ENCODE results near the gene TRAF1.

Gene TRAF1

DNA sequence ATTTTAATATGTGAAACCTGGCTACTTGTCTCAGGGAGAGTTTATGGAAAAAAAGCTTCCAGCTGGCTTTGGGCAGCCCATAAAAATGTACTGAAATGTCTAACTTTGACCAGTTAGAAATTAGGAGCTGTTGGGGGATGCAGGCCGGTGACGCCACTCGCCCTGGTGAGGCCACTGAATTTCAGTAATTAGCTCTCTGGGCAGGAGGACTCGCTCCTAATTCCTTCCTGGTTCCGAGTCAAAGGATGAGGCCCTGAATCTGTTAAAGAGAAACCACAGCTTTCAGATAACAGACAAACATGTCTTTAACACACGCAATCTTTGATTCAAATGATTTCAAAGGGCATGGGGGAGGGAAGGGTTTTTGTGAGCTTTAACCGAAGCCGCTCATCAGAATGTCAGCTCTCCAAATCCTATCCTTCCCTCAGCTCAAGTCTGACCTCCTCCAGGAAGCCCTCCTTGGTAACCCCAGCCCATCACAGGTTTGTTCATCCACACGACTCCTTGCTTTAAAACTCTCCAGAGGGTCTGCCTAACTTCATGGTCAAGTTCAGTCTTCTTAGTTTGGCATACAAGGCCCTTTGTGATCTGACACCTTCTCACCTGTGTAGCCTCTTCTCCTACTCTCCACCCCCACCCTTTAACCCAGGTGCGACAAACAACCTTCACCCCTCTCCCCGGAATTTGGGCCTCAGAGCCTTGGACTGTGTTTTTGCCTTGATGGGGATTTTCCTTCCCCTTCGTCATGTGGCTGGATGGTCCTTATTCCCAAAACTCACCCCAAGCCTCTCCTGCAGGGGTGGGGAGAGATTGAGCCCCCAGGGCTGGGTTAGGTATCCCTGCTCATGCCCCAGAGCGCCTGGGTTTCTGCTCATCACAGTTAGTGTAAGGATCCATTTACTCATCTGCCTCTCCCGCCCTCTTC is 36.0 kb downstream of the TRAF1 start:
- H3K4me3 ChIP-seq (ENCODE audit: low read depth, low read length) = no peak overlapping the region
- TF ChIP-seq, protein P1, sequence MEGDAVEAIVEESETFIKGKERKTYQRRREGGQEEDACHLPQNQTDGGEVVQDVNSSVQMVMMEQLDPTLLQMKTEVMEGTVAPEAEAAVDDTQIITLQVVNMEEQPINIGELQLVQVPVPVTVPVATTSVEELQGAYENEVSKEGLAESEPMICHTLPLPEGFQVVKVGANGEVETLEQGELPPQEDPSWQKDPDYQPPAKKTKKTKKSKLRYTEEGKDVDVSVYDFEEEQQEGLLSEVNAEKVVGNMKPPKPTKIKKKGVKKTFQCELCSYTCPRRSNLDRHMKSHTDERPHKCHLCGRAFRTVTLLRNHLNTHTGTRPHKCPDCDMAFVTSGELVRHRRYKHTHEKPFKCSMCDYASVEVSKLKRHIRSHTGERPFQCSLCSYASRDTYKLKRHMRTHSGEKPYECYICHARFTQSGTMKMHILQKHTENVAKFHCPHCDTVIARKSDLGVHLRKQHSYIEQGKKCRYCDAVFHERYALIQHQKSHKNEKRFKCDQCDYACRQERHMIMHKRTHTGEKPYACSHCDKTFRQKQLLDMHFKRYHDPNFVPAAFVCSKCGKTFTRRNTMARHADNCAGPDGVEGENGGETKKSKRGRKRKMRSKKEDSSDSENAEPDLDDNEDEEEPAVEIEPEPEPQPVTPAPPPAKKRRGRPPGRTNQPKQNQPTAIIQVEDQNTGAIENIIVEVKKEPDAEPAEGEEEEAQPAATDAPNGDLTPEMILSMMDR (IDR thresholded peaks at IDR 0.05; ENCODE audit: low read depth, low read length) = no peak

DNA sequence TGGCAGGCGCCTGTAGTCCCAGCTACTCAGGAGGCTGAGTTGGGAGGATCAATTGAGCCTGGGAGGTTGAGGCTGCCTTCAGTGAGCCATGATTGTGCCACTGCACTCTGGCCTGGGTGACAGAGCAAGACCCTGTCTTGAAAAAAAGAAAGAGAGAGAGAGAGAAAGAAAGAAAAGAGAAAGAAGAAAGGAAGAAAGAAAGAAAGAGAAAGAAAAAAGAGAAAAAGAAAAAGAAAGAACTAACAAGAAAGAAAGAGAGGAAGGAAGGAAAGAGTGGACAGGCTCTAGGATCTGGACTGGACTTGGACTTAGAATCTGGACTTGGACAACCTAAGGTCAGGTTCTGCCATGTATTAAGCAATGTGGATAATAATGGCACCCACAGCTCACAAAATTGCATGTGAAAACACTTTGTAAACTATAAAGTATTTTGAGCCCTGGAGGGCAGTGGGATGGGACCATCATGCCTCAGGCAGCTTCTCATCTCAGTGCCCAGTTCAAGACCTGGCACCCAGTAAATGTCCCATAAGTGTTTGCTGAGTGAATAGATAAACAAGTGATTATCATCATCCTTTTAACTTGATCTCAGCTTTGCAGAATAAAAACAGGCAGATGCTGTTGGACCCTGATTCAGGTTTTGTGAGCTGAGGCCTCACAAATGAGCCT is 36.9 kb downstream of the TRAF1 start:
- H3K4me3 ChIP-seq (ENCODE audit: low read depth, low read length) = no peak overlapping the region
- TF ChIP-seq, protein P1 (IDR thresholded peaks at IDR 0.05; ENCODE audit: low read depth, low read length) = no peak

DNA sequence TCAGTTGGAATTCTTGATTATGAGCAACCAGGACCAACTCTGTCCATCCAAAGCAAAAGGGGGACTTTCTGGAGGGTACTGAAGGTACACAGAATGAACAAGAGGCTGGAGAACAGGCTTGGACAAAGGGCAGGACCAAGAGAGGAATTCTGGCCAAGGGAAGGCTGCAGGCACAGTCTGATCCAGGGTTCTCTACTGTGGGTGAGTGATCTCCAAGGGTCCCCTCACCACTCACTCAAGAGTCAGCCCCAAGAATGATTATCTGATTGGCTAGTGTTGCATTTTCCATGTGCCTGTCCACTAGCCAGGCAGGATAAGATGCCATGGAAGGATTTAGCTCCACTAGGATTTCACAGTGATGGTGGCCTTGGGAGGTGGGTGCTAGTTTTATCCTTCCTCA is 38.0 kb downstream of the TRAF1 start:
- TF ChIP-seq, protein P1 (IDR thresholded peaks at IDR 0.05; ENCODE audit: low read depth, low read length) = no peak
- H3K4me3 ChIP-seq (ENCODE audit: low read depth, low read length) = no peak overlapping the region

DNA sequence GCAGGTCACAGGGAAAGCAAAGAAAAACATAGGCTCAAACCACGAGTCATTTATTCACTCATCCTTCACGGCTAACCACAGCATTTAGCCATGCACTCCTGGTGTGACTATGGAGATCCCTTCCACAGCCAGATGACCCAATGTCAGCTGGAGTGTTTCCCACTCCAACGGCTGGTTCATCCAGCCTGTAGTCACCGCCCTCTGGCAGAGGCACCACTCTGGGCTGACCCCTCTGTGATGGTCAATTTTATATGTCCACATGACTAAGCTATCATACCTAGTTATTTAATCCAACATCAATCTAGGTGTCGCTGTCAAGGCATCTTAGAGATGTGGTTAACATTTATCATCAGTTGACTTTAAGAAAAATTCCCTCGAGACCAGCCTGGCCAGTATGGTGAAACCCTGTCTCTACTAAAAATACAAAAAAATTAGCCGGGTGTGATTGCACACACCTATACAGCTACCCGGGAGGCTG is 40.1 kb downstream of the TRAF1 start:
- no peak overlapping the region for H3K4me3 ChIP-seq (ENCODE audit: low read depth, low read length)
- TF ChIP-seq, protein P1 (IDR thresholded peaks at IDR 0.05; ENCODE audit: low read depth, low read length) = no peak

DNA sequence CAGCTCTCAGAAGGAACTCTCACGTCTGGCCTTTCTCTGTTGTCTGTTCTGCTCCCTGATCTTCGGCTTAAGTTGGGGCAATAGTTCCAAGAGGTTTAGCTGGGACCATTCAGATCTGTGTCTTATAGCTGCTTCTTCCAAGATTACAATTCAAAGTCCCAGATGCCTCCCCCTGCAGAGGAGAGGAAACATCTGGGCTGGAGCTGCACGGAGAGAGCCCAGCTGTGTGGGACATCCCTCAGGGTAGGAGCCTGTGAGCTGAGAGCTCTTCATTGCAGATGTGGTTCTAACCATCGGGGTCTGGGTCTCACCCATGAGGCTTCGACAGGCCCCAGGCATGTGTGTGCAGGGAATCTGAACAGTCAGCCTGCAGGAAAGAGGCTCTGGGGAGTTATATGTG is 40.6 kb downstream of the TRAF1 start:
- H3K4me3 ChIP-seq (ENCODE audit: low read depth, low read length) = no peak overlapping the region
- TF ChIP-seq, protein P1 (IDR thresholded peaks at IDR 0.05; ENCODE audit: low read depth, low read length) = no peak

DNA sequence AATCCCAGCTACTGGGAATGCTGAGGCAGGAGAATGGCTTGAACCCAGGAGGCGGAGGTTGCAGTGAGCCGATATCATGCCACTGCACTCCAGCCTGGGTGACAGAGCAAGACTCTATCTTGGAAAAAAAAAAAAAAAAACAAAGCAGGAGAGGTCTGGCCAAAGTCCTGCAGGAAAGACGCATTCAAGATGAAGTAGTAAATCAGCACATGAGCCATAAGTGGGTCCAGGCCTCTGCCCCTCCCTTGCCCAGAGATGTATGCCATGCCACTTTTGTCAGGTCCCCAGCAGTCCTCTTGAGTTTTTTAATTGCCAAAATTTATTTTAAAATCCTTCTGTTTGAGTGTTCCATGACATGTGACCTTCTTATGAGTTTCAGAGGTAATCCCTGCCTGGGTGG is 41.1 kb downstream of the TRAF1 start:
- H3K4me3 ChIP-seq (ENCODE audit: low read depth, low read length) = no peak overlapping the region
- TF ChIP-seq, protein P1 (IDR thresholded peaks at IDR 0.05; ENCODE audit: low read depth, low read length) = no peak

DNA sequence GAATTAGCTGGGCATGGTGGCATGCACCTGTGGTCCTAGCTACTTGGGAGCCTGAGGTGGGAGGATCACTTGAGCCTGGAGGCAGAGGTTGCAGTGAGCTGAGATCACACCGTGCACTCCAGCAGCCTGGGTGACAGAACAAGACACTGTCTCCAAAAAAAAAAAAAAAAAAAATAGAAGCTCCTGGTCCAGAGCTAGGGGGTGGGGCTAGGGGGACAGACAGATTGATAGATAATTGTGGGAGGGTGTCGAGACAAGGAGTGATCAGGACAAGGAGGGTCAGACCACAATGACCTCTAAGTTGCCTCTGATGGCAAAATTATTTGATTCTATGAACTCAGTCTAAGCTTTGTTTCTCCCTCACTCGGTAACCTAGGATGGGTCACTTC is 43.0 kb downstream of the TRAF1 start:
- no peak overlapping the region for H3K4me3 ChIP-seq (ENCODE audit: low read depth, low read length)
- TF ChIP-seq, protein P1 (IDR thresholded peaks at IDR 0.05; ENCODE audit: low read depth, low read length) = no peak

Data from WI38 (cell line).